ENCODE measurements around the gene CDH23.

CDH23 gene

DNA sequence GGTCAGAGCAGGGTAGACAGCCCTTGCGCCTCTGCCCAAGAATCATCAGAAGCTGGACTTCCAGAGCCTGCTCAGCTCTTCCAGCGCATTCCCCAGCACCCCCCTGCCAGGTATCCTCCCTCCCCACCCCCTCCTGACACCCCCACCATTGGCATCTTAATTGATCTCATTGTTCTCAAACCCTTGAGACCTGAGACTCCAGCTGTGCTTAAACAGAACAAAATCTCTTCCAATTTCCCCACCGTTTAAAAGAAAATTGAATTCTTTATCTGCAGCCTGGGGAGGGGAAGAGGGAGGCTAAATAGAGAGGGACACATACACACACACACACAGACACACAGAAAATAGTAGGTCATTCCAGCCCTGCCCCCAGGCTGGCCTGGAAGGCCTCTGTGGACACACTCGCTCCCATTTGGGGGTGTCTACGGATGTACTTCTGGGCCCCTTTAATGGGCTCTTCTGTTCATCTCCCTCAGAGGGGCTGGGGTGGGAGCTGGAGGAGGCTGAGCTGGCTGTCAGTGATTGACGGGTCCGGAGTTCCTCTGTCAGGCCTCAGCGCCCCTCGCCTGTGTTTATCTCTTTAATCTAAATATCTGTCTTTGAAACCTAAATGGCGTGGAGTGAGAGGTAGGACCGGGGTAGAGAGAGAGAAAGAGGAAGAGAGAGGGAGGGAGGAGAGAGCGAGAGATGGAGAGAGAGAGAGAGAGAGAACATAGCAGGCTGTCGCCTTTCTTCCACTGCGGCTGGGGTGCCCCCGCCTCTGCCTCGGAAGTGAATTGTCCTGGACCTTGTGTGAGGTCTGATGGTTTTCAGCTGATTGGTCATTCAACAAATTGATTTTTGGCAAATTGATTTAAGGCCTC, 261.1 kb downstream of the CDH23 start:
- H3K27ac ChIP-seq, result no peak overlapping the region
- TF ChIP-seq, protein P1, sequence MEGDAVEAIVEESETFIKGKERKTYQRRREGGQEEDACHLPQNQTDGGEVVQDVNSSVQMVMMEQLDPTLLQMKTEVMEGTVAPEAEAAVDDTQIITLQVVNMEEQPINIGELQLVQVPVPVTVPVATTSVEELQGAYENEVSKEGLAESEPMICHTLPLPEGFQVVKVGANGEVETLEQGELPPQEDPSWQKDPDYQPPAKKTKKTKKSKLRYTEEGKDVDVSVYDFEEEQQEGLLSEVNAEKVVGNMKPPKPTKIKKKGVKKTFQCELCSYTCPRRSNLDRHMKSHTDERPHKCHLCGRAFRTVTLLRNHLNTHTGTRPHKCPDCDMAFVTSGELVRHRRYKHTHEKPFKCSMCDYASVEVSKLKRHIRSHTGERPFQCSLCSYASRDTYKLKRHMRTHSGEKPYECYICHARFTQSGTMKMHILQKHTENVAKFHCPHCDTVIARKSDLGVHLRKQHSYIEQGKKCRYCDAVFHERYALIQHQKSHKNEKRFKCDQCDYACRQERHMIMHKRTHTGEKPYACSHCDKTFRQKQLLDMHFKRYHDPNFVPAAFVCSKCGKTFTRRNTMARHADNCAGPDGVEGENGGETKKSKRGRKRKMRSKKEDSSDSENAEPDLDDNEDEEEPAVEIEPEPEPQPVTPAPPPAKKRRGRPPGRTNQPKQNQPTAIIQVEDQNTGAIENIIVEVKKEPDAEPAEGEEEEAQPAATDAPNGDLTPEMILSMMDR (conservative IDR thresholded peaks at IDR 0.05), result no peak

DNA sequence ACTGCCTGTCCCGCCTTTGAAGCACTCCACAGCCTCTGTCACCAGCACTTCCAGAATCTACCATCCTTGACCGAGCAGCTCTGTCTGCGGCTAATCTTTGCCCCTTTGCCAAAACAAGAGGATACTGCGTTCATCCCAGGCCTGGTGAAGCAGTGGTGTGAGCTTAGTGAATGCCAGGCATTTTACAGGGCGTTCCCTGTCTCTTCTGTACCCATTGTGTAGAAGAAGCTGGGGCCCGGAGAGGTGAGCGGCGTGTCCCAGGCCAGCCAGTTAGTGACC, 261.7 kb downstream of the CDH23 start:
- H3K27ac ChIP-seq, result no peak overlapping the region
- TF ChIP-seq, protein P1 (conservative IDR thresholded peaks at IDR 0.05), result no peak

DNA sequence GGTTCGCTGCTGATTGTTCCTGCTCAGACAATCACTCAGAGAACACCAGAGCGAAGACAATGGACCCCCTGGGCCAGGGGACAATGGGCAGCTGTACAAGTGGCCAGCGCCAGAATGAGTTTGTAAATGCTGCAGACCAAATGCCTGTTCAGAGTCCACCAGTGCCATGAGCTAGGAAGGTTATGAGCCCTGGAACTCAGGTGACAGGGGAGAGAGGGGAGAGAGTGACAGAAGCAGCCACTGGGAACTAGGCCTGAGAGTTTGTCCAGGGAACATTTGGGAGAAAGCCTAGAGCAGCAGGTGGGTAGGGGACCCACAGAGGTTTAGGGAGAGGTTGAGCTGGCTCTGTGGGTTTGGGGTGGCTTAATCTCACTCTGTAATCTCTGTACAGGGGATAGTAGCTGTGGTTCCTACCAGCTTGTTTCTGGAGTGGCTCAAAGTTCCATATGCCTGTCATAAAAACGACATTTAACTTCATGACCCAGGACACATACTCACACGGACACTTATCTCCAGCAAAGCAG, 262.5 kb downstream of the CDH23 start:
- TF ChIP-seq, protein P1 (conservative IDR thresholded peaks at IDR 0.05), result no peak
- no peak overlapping the region for H3K27ac ChIP-seq

DNA sequence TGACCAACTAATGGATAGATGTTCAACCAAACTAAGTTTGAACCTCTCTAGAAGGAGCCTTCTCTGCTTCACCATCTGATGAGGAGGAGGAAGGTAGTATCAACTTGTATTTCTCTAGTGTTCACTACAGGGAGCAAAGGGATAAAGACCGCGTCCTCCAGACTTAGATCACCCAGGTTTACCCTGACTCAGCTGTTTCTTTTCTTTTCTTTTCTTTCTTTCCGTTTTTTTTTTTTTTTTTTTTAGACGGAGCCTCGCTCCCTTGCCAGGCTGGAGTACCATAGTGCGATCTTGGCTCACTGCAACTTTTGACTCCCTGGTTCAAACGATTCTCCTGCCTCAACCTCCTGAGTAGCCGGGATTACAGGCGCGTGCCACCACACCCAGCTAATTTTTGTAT, 263.0 kb downstream of the CDH23 start:
- TF ChIP-seq, protein P1 (conservative IDR thresholded peaks at IDR 0.05), result no peak
- no peak overlapping the region for H3K27ac ChIP-seq

DNA sequence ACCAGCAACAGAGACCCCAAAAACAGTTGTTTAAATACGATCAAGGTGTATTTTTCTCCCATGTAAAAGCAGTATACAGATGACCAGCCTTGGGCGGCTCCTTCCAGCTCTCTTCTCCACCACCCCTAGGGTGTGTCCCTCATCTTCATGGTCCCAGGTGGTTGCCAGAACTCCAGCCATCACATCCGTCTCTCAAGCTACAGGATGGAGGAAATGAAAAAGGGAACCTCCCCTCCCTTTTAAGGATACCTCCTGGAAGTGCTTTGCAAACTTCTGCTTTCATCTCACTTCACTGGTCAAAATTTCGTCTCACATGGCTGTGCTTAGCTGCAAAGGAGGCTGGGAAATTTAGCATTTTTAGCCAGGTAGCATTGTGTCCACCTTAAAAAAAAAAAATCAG, 263.6 kb downstream of the CDH23 start:
- H3K27ac ChIP-seq, result no peak overlapping the region
- TF ChIP-seq, protein P1 (conservative IDR thresholded peaks at IDR 0.05), result no peak

DNA sequence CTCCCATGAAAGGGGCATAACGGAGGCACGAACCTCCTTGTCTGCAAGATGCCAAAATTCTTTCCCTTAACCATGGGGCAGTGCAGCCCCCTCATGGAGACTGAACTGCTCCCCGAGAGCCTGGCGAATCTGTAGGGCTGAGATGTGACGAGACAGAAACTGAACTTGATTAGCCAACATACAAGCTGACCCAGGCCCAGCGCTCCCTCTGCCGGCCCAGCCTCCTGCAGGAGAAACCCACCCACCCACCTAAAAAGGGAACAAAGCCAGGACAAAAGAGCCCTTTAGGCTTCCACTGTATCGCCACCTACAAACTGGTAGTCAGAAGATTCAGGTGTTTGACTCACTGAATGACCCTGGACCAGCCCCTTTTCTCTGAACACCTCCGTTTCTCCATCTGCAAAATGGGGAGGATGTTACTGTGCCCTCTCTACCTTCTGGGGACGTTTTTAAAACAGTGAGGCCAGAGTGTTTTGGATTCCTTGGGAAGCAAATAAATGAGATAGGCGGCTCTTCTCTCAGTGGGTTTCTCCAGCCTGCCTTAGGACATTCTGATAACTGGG, 264.4 kb downstream of the CDH23 start:
- H3K27ac ChIP-seq, result no peak overlapping the region
- TF ChIP-seq, protein P1 (conservative IDR thresholded peaks at IDR 0.05), result no peak

DNA sequence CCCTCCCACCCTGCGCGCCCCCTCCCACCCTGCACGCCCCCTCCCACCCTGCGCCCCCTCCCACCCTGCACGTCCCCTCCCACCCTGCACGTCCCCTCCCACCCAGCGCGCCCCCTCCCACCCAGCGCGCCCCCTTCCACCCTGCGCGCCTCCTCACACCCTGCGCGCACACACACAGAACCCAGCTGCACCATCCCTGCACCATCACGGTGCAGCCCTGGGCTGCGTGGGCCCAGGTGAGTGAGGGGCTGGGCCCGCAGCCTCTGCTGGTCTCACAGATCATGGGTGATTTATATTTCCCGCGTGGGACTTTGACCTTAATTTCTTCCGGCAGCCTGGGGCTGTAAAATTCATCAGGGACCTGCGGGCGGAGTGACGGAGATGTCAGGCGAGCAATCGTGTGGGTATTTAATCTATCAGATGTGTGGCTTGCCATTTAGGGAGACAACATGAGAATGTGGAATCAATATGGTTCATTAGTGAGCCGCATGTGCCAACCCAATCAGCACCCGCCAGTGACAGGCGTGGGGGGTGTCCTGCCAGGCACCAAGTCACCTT, 265.1 kb downstream of the CDH23 start:
- H3K27ac ChIP-seq, result no peak overlapping the region
- TF ChIP-seq, protein P1 (conservative IDR thresholded peaks at IDR 0.05), result no peak

Data from VCaP (cell line).